T-helper 22 cell (primary cell): ENCODE results near the gene TEN1.
"Not testable (repeated sequence)": the region's sequence is repeated elsewhere in the genome, so short reads cannot be mapped to it uniquely, and the experiment has no call there.

ENCODE experiments used
- DNase-seq: peaks from one replicate; pipeline ENCODE4 v3.0.0-alpha.2; 2020; ENCODE audit warnings: low read depth

Gene TEN1

GRCh38 chr17:76025294-76025693 lies 46.3 kb downstream of the TEN1 start:
- DNase-seq: no peak

GRCh38 chr17:76026714-76027158 lies 47.7 kb downstream of the TEN1 start:
- no peak for DNase-seq

- no peak for DNase-seq
Observed at GRCh38 chr17:76027159-76027839, 48.3 kb downstream of the TEN1 start, which contains the start of gene EVPL. Gene EVPL (minus strand): TSS chr17:76027306. CDS start chr17:76027198, 108 bp downstream.

GRCh38 chr17:76032073-76032779 lies 53.2 kb downstream of the TEN1 start:
- no peak for DNase-seq

- DNase-seq: no peak
Observed at GRCh38 chr17:76032780-76033108, 53.7 kb downstream of the TEN1 start.

GRCh38 chr17:76033139-76033538 lies 54.1 kb downstream of the TEN1 start:
- no peak for DNase-seq

GRCh38 chr17:76034428-76035350 lies 55.6 kb downstream of the TEN1 start:
- no peak for DNase-seq

GRCh38 chr17:76036497-76037261 lies 57.6 kb downstream of the TEN1 start:
- no peak for DNase-seq

- no peak for DNase-seq
Observed at GRCh38 chr17:76038050-76038449, 59.0 kb downstream of the TEN1 start.

- no peak for DNase-seq
Observed at GRCh38 chr17:76039121-76039520, 60.1 kb downstream of the TEN1 start.

- DNase-seq: no peak
Observed at GRCh38 chr17:76040376-76040775, 61.3 kb downstream of the TEN1 start.

GRCh38 chr17:76042868-76043267 lies 63.8 kb downstream of the TEN1 start:
- DNase-seq: not testable (repeated sequence)

GRCh38 chr17:76044475-76045007 lies 65.5 kb downstream of the TEN1 start:
- DNase-seq: not testable (repeated sequence)

- DNase-seq: no peak
Observed at GRCh38 chr17:76046064-76046463, 67.0 kb downstream of the TEN1 start.

GRCh38 chr17:76048025-76048605 lies 69.1 kb downstream of the TEN1 start:
- DNase-seq: no peak

- DNase-seq: no peak
Observed at GRCh38 chr17:76048711-76049110, 69.7 kb downstream of the TEN1 start.

GRCh38 chr17:76049239-76049638 lies 70.2 kb downstream of the TEN1 start:
- DNase-seq: no peak

- DNase-seq: no peak
Observed at GRCh38 chr17:76049836-76050537, 70.9 kb downstream of the TEN1 start.
